K562 (cell line): ENCODE data around the gene PLXNA3. TPM values are rescaled to one million over a fixed set of nuclear protein-coding genes. Genes with fewer than 3 reads are reported as not detected.
A peak's percentile ranks its signal among the peaks of the same experiment; 100 is the strongest.

ENCODE experiments used
- ATAC-seq: fragments of 200-7000 bp; cut with Tn5 transposase; 3 replicates; pipeline ENCODE4 v1.9.1; 2020; ENCODE audit warnings: moderate library complexity
- BruUV-seq: library from RNA; stranded (reverse); fragments of 400-500 nt; replicated peaks from 2 replicates; lab custom pipeline; 2021; lab: Mats Ljungman, UMichigan
- CTCF ChIA-PET: fragments of 300-600 bp; formaldehyde crosslinking; extraction: SDS; loops from one replicate; lab custom pipeline; 2021; ENCODE audit warnings: low intra/inter-chr PET ratio; lab: Yijun Ruan, JAX
- POLR2A ChIA-PET: fragments of 300-600, 350-650 bp; sonication (Branson Sonifier 250); formaldehyde crosslinking; extraction: SDS; loops from one replicate; lab custom pipeline; 2021; ENCODE audit warnings: antibody characterized with exemption, inconsistent platforms; lab: Yijun Ruan, JAX
- DNase-seq, 4 experiments: peaks; one replicate each; pipeline versions ENCODE4 v3.0.0 to v3.0.0-alpha.2; 2011 to 2018; ENCODE audit warnings: low spot score in 3 of 4, mixed read lengths in 3 of 4; ENCODE audit errors: extremely low read depth in 1 of 4
- FAIRE-seq: peaks from 2 replicates; lab custom pipeline; 2011; peaks lifted over from hg19 to GRCh38; lab: Jason Lieb, UNC
- H2AFZ ChIP-seq: 2 replicates; pipeline ENCODE4 v1.6.0; 2011; ENCODE audit warnings: low read depth, low read length, control low read depth, inconsistent platforms
- H3K27ac ChIP-seq: fragments of 200-600 bp; 3 replicates; pipeline ENCODE4 v1.8.0; 2011; ENCODE audit warnings: low read depth, mild to moderate bottlenecking, control low read depth, inconsistent platforms, low read length, moderate library complexity, mixed read lengths; ENCODE audit errors: extremely low read depth
- H3K27me3 ChIP-seq, 2 experiments: fragments of 300-600 bp in 1 of 2; 2 replicates in 1 of 2; 3 replicates in 1 of 2; pipeline versions ENCODE4 v1.6.0 to v1.8.0; 2011; ENCODE audit warnings: inconsistent platforms in 2 of 2, low read length in 2 of 2, mild to moderate bottlenecking in 1 of 2, mixed read lengths in 1 of 2, moderate library complexity in 1 of 2; ENCODE audit not compliant: control insufficient read depth in 2 of 2, insufficient read depth in 2 of 2
- H3K36me3 ChIP-seq: fragments of 300-600 bp; 3 replicates; pipeline ENCODE4 v1.8.0; 2011; ENCODE audit warnings: mild to moderate bottlenecking, low read length, inconsistent platforms; ENCODE audit not compliant: control insufficient read depth, insufficient read depth
- H3K4me1 ChIP-seq, 2 experiments: fragments of 200-600 bp in 1 of 2; replicated peaks in 1 of 2; 2 replicates in 1 of 2; 3 replicates in 1 of 2; pipeline versions ENCODE4 v1.5.1 to v1.8.0; 2011; ENCODE audit warnings: inconsistent platforms in 2 of 2, low read length in 2 of 2, mild to moderate bottlenecking in 1 of 2, mixed read lengths in 1 of 2, moderate library complexity in 1 of 2; ENCODE audit not compliant: control insufficient read depth in 2 of 2, insufficient read depth in 2 of 2
- H3K4me2 ChIP-seq: 2 replicates; pipeline ENCODE4 v1.6.1; 2011; ENCODE audit warnings: low read length, control low read depth, inconsistent platforms, mixed read lengths; ENCODE audit not compliant: insufficient read depth
- H3K4me3 ChIP-seq: fragments of 200-600 bp; sonication (generic), shearing (Covaris generic); 2 replicates; pipeline ENCODE4 v1.5.1; 2016; ENCODE audit warnings: control low read depth, inconsistent platforms
- H3K79me2 ChIP-seq: fragments of 200-600 bp; 3 replicates; pipeline ENCODE4 v1.8.0; 2011; ENCODE audit warnings: low read length, inconsistent platforms; ENCODE audit not compliant: control insufficient read depth, insufficient read depth
- H3K9ac ChIP-seq, 2 experiments: 2 replicates each; pipeline versions ENCODE4 v1.6.0 to v1.6.1; 2011; ENCODE audit warnings: low read depth in 2 of 2, low read length in 2 of 2, control low read depth in 1 of 2, inconsistent platforms in 1 of 2, mild to moderate bottlenecking in 1 of 2, mixed read lengths in 1 of 2; ENCODE audit not compliant: insufficient read depth in 1 of 2
- H3K9me1 ChIP-seq: one replicate; pipeline ENCODE4 v1.6.0; 2011; ENCODE audit warnings: inconsistent platforms, mild to moderate bottlenecking, low read length, moderate library complexity; ENCODE audit not compliant: control insufficient read depth, insufficient read depth
- H3K9me3 ChIP-seq: replicated peaks from 2 replicates; pipeline ENCODE4 v1.5.1; 2011; ENCODE audit warnings: low read depth, low read length, inconsistent platforms; ENCODE audit not compliant: control insufficient read depth, insufficient read depth
- H4K20me1 ChIP-seq: replicated peaks from 2 replicates; pipeline ENCODE4 v1.6.1; 2011; ENCODE audit warnings: low read length, inconsistent platforms, mixed read lengths; ENCODE audit not compliant: control insufficient read depth, insufficient read depth
- CREM ChIP-seq: IDR thresholded peaks from 2 replicates; pipeline ENCODE4 v1.6.1; 2014; ENCODE audit warnings: antibody characterized with exemption, low read depth
- GATA2 ChIP-seq: sonication (generic); formaldehyde crosslinking; IDR thresholded peaks from 2 replicates; pipeline ENCODE4 v1.4.0; 2020; ENCODE audit warnings: mild to moderate bottlenecking, missing genetic modification reagents
- GTF3C2 ChIP-seq: IDR thresholded peaks from 3 replicates; pipeline ENCODE4 v1.6.1; 2011; ENCODE audit warnings: borderline replicate concordance, mild to moderate bottlenecking, moderate library complexity; ENCODE audit not compliant: insufficient read length; ENCODE audit errors: extremely low read depth
- HIVEP1 ChIP-seq: fragments of 250-450 bp; sonication (Bioruptor Pico); IDR thresholded peaks from 2 replicates; pipeline ENCODE4 v1.4.0; 2020; ENCODE audit warnings: mild to moderate bottlenecking
- NFATC3 ChIP-seq: fragments of 450-650 bp; IDR thresholded peaks from 2 replicates; pipeline ENCODE4 v1.6.1; 2017; ENCODE audit warnings: mild to moderate bottlenecking
- PBX2 ChIP-seq, 2 experiments: IDR thresholded peaks in 1 of 2; conservative IDR thresholded peaks in 1 of 2; 2 replicates each; pipeline ENCODE4 v1.6.1; 2016; ENCODE audit warnings: low read depth in 2 of 2, mild to moderate bottlenecking in 1 of 2, missing compliant biosample characterization in 1 of 2, missing genetic modification characterization in 1 of 2, moderate library complexity in 1 of 2
- PKNOX1 ChIP-seq: fragments of 450-650 bp; IDR thresholded peaks from 2 replicates; pipeline ENCODE4 v1.6.1; 2016
- RUNX1 ChIP-seq: sonication (generic); IDR thresholded peaks from 2 replicates; pipeline ENCODE4 v1.6.1; 2016; ENCODE audit warnings: antibody characterized with exemption, low read depth
- ZEB2 ChIP-seq: fragments of 450-650 bp; IDR thresholded peaks from 2 replicates; pipeline ENCODE4 v1.6.1; 2016
- WGBS: fragments of 100-300 bp; shearing (Covaris generic); methylation state at CpG from one replicate; pipeline ENCODE4 v1.1.6; 2016; ENCODE audit warnings: low coverage, mixed read lengths; ENCODE audit not compliant: insufficient coverage; ENCODE audit errors: missing lambda C conversion rate; 5-methylcytosine and 5-hydroxymethylcytosine counted together
- in situ Hi-C: fragments of 300-500 bp; cut with MboI; formaldehyde crosslinking; loops from 4 replicates; pipeline ENCODE4 v1.15.0; 2018; ENCODE audit warnings: inconsistent platforms, mixed read lengths
- intact Hi-C: fragments of 100-400 bp; cut with micrococcal nuclease; formaldehyde crosslinking; loops from 2 replicates; pipeline ENCODE4 v1.14.2; 2022
- polyA plus RNA-seq, 8 experiments: library from polyadenylated mRNA; depleted of rRNA in 4 of 8; stranded (reverse) in 5 of 8; unstranded in 3 of 8; fragments of >200 nt; fragmentation: Nextera tagmentation in 2 of 8; fragmentation: Illumina TruSeq in 1 of 8; extraction: Ambion mirVana in 2 of 8; extraction: Trizol in 1 of 8; gene quantifications; 2 replicates each; pipeline versions ENCODE4 v1.2.1 to v1.2.3, GENCODE V29; 2011 to 2014; ENCODE audit warnings: inconsistent platforms in 1 of 8, missing spikeins in 1 of 8
- total RNA-seq, 7 experiments: library from RNA; depleted of rRNA in 6 of 7; stranded (reverse); fragments of >200 nt in 6 of 7; fragmentation: Illumina TruSeq in 2 of 7; extraction: Trizol in 2 of 7; gene quantifications; 2 replicates each; pipeline versions ENCODE4 v1.2.1 to v1.2.3, GENCODE V29; 2011 to 2021; ENCODE audit warnings: low replicate concordance in 1 of 7
- TF ChIP-seq, protein P1 (sequence below): fragments of 450-650 bp; IDR thresholded peaks from 2 replicates; pipeline ENCODE4 v1.6.1; 2017; ENCODE audit warnings: antibody characterized with exemption, mild to moderate bottlenecking

The PLXNA3 gene
- total and polyA plus RNA-seq, 9 of the 15 experiments (the other 6 are each of a cell fraction or from before 2014, with no cell fraction given) = 0.32 to 47.8 (median 7.5) TPM

- peak overlapping the region; percentile 80 for H3K4me2 ChIP-seq
- intact Hi-C loops (loop anchor here (2.0 kb wide), 1 partner anchor 54 kb away; no protein-coding TSS in a partner anchor), in situ Hi-C loops (no loop called here)
- H3K9ac ChIP-seq = peak overlapping the region; percentile 61 to 84; a peak in 3 of 4 replicates
- H3K9me3 ChIP-seq = no peaks in the 10 kb centered on the region
- H3K27me3 ChIP-seq = no peaks in the 10 kb centered on the region
- WGBS = 4% methylated on average over 6 of the region's 6 CpGs
- peak; percentile 40 for ATAC-seq
- BruUV-seq = no TSS peak
- peak in 2 of 4 experiments; percentile 37 to 67 for DNase-seq
- H3K4me3 ChIP-seq = 0 out of 2 replicates have a peak overlapping the region, but pooled peaks have one; percentile 18
- peaks cover 51% of the 10 kb centered on the region; the same call in 2 of the 3 replicates for H3K36me3 ChIP-seq
- H4K20me1 ChIP-seq = no peaks in the 10 kb centered on the region
- peaks cover 27 to 55% of the 10 kb centered on the region in 2 experiments; a peak in 4 of 5 replicates for H3K4me1 ChIP-seq
- peak overlapping the region; percentile 67 for H3K27ac ChIP-seq
- FAIRE-seq = peak; percentile 80
- H2AFZ ChIP-seq = no peak overlapping the region
- H3K79me2 ChIP-seq = peaks cover 35% of the 10 kb centered on the region
- ChIA-PET CTCF (no interaction called here), POLR2A (interaction anchor here (0.6 to 1.4 kb wide), 4 partner anchors 10 to 31 kb away, joined by 3 to 6 read pairs (median 3); no protein-coding TSS in a partner anchor)
- H3K9me1 ChIP-seq = no peaks in the 10 kb centered on the region
- TF ChIP-seq RUNX1 (no peak), GTF3C2 (no peak), NFATC3 (no peak), HIVEP1 (CRISPR knock-in tag) (no peak), CREM (peak; percentile 49; the same call in 1 of the 2 replicates), PKNOX1 (peak; percentile 50; the same call in 1 of the 2 replicates), ZEB2 (no peak), GATA2 (CRISPR knock-in tag) (0 out of 2 replicates have a peak, but pooled peaks have one; percentile 9), PBX2 (CRISPR knock-in tag; IDR thresholded peaks at IDR 0.05; ENCODE audit: low read depth) (no peak), PBX2 (tag; conservative IDR thresholded peaks at IDR 0.05; ENCODE audit: low read depth) (0 out of 2 replicates have a peak, but pooled peaks have one; percentile 27)
- TF ChIP-seq, protein P1, sequence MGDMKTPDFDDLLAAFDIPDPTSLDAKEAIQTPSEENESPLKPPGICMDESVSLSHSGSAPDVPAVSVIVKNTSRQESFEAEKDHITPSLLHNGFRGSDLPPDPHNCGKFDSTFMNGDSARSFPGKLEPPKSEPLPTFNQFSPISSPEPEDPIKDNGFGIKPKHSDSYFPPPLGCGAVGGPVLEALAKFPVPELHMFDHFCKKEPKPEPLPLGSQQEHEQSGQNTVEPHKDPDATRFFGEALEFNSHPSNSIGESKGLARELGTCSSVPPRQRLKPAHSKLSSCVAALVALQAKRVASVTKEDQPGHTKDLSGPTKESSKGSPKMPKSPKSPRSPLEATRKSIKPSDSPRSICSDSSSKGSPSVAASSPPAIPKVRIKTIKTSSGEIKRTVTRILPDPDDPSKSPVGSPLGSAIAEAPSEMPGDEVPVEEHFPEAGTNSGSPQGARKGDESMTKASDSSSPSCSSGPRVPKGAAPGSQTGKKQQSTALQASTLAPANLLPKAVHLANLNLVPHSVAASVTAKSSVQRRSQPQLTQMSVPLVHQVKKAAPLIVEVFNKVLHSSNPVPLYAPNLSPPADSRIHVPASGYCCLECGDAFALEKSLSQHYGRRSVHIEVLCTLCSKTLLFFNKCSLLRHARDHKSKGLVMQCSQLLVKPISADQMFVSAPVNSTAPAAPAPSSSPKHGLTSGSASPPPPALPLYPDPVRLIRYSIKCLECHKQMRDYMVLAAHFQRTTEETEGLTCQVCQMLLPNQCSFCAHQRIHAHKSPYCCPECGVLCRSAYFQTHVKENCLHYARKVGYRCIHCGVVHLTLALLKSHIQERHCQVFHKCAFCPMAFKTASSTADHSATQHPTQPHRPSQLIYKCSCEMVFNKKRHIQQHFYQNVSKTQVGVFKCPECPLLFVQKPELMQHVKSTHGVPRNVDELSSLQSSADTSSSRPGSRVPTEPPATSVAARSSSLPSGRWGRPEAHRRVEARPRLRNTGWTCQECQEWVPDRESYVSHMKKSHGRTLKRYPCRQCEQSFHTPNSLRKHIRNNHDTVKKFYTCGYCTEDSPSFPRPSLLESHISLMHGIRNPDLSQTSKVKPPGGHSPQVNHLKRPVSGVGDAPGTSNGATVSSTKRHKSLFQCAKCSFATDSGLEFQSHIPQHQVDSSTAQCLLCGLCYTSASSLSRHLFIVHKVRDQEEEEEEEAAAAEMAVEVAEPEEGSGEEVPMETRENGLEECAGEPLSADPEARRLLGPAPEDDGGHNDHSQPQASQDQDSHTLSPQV = 0 out of 2 replicates have a peak, but pooled peaks have one; percentile 29
Observed at GRCh38 chrX:154430479-154430878, 27.6 kb upstream of the PLXNA3 start.
